GM13977 (cell line): ENCODE results near the gene SMPDL3A.

Experiments
- DNase-seq: peaks from one replicate; pipeline ENCODE4 v3.0.0; 2012; ENCODE audit warnings: low spot score
- CTCF ChIP-seq: IDR thresholded peaks from 2 replicates; pipeline ENCODE4 v1.5.1; 2012; ENCODE audit warnings: mild to moderate bottlenecking, control low read depth; ENCODE audit not compliant: insufficient read depth; ENCODE audit errors: extremely low read depth, missing control alignments
- in situ Hi-C: fragments of 300-500 bp; cut with MboI; formaldehyde crosslinking; loops from one replicate; pipeline ENCODE4 v1.12.0; 2022; ENCODE audit warnings: low sequenced_read_pairs, low pct_unique_long_range_greater_than_20kb, mixed read lengths, inconsistent platforms; ENCODE audit not compliant: unreplicated experiment

SMPDL3A gene

GRCh38 chr6:122790423-122791309, 1.6 kb downstream of the SMPDL3A start:
- peak; percentile 22 for DNase-seq
- TF ChIP-seq CTCF = no peak

GRCh38 chr6:122791310-122791679, 2.2 kb downstream of the SMPDL3A start:
- no peak for DNase-seq
- in situ Hi-C loops = no loop called here
- TF ChIP-seq CTCF = no peak

More at GRCh38 chr6:122790423-122791309, 1.6 kb downstream of the SMPDL3A start:
- in situ Hi-C loops = no loop called here

- in situ Hi-C loops = no loop called here
- no peak for DNase-seq
- no peak for TF ChIP-seq CTCF
Observed at GRCh38 chr6:122792766-122793165, 3.7 kb downstream of the SMPDL3A start.

- TF ChIP-seq CTCF = no peak
- in situ Hi-C loops = no loop called here
- no peak for DNase-seq
Observed at GRCh38 chr6:122797537-122797936, 8.5 kb downstream of the SMPDL3A start.

GRCh38 chr6:122798099-122798641, 9.1 kb downstream of the SMPDL3A start:
- no peak for TF ChIP-seq CTCF
- in situ Hi-C loops = no loop called here
- DNase-seq = no peak

- in situ Hi-C loops = no loop called here
- TF ChIP-seq CTCF = no peak
- DNase-seq = no peak
Observed at GRCh38 chr6:122799140-122799745, 10.2 kb downstream of the SMPDL3A start.
